Measurements from ENCODE around the gene LDAF1.
A peak's percentile ranks its signal among the peaks of the same experiment; 100 is the strongest.
"Not testable (repeated sequence)": the region's sequence is repeated elsewhere in the genome, so short reads cannot be mapped to it uniquely, and the experiment has no call there.

The LDAF1 gene

GRCh38 chr16:21158208-21159110 is at the start of gene LDAF1:
TSS of gene LDAF1 (plus strand) at chr16:21158674. CDS start at chr16:21161183, 2,509 bp downstream.
- H3K4me3 Mint-ChIP-seq = peak within 1 kb of the TSS; percentile 85 to 96
- H3K27ac Mint-ChIP-seq = peak within 1 kb of the TSS; percentile 68
- peaks cover 0 to 5% of the 10 kb centered on the region in 2 donors for H3K27me3 Mint-ChIP-seq
- peaks cover 16 to 31% of the 10 kb centered on the region in 2 donors for H3K4me1 Mint-ChIP-seq
- peaks cover 9 to 10% of the 10 kb centered on the region in 2 donors for H3K36me3 Mint-ChIP-seq
- DNase-seq = peak; percentile 65
- no peaks in the 10 kb centered on the region for H3K9me3 Mint-ChIP-seq
- peak; percentile 93 to 95 for ATAC-seq (replicated peaks)

DNA sequence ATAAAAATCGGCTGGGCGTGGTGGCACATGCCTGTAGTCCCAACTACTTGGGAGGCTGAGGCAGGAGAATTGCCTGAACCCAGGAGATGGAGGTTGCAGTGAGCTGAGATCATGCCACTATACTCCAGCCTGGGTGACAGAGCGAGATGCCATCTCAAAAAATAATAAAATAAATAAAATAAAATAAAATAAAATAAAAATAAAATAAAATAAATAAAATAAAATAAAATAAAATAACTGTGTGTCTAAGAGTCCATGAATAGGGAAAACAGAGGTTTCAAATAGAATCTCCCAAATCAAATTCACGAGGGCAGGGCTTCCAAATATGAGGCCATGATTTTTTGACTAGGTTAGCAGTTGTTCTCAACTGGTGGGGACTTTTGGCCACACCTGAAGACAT is 42.9 kb upstream of the LDAF1 start:
- Mint-ChIP-seq H3K9me3 (peaks cover 10 to 15% of the 10 kb centered on the region in 2 donors), H3K27me3 (peaks cover 10 to 11% of the 10 kb centered on the region in 2 donors), H3K27ac (peak overlapping the region; percentile 93), H3K36me3 (peaks cover 13 to 27% of the 10 kb centered on the region in 2 donors)
- not testable (repeated sequence) for H3K4me1 Mint-ChIP-seq; DNase-seq; ATAC-seq (replicated peaks); H3K4me3 Mint-ChIP-seq

- Mint-ChIP-seq H3K27me3 (peaks cover 10 to 11% of the 10 kb centered on the region in 2 donors), H3K36me3 (peaks cover 13 to 32% of the 10 kb centered on the region in 2 donors), H3K9me3 (peaks cover 10 to 15% of the 10 kb centered on the region in 2 donors), H3K27ac (peak overlapping the region; percentile 93), H3K4me1 (peaks cover 6 to 10% of the 10 kb centered on the region in 2 donors), H3K4me3 (peak overlapping the region; percentile 72 to 75)
- DNase-seq = peak; percentile 45
- ATAC-seq (replicated peaks) = peak; percentile 79 to 94
Observed at GRCh38 chr16:21116148-21116693, 42.3 kb upstream of the LDAF1 start.

DNA sequence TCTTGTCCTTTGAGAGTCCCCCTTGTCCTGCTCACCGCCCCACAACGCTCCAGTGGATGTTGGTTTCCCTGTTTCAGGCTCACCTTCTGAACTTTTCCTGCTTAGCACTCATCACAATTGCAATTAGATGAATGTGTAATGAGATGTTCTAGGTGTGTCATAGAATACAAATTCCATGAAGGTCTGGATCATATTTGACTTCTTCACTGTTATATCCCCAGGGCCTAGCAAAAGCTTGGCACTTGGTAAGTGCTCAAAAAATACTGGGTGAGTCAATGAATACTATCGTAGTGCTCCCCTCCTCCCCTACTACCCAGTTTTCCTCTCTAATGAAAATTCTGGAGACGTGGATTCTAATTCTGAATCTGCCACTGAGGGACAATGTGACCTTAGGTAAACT is 40.9 kb upstream of the LDAF1 start:
- Mint-ChIP-seq H3K27me3 (peaks cover 0 to 2% of the 10 kb centered on the region in 2 donors), H3K4me1 (peaks cover 6 to 10% of the 10 kb centered on the region in 2 donors), H3K36me3 (peaks cover 13 to 32% of the 10 kb centered on the region in 2 donors), H3K9me3 (peaks cover 10 to 15% of the 10 kb centered on the region in 2 donors), H3K27ac (no peak overlapping the region), H3K4me3 (no peak overlapping the region)
- ATAC-seq (replicated peaks) (no peak), DNase-seq (no peak)

DNA sequence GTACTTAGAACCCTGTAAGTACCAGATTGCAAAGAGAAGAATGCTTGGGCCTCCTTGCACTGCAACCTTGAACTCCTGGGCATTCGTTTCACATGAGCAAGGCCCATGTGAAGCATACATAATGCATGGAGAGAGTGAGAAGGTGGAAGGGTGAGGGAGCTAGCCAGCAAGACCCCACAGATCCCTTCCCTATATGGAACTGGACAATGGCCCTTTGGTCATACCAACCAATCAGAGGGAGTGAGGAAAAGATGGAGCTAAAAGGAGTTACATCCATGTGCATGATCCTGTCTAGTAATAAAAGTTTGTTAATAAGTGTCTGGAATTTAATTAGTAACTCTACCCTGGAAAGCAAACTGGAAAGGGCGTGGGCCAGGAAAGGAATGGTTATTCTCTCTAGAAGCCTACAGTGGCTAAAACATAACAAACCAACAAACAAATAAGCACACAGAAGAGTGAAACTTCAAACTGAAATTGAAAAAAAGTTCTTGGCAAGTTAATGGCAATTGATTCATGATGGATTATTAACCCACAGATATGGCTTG is 37.4 kb upstream of the LDAF1 start:
- DNase-seq (no peak), ATAC-seq (replicated peaks) (no peak)
- peaks cover 6 to 8% of the 10 kb centered on the region in 2 donors for H3K4me1 Mint-ChIP-seq
- peaks cover 10 to 13% of the 10 kb centered on the region in 2 donors for H3K9me3 Mint-ChIP-seq
- no peak overlapping the region for H3K4me3 Mint-ChIP-seq
- no peaks in the 10 kb centered on the region for H3K27me3 Mint-ChIP-seq
- no peak overlapping the region for H3K27ac Mint-ChIP-seq
- peaks cover 12 to 37% of the 10 kb centered on the region in 2 donors for H3K36me3 Mint-ChIP-seq

GRCh38 chr16:21125191-21125590 is 33.3 kb upstream of the LDAF1 start:
- ATAC-seq (replicated peaks) (no peak), DNase-seq (no peak)
- no peak overlapping the region for H3K27ac Mint-ChIP-seq
- peaks cover 2 to 15% of the 10 kb centered on the region in 2 donors for H3K36me3 Mint-ChIP-seq
- H3K9me3 Mint-ChIP-seq = no peaks in the 10 kb centered on the region
- H3K4me3 Mint-ChIP-seq = no peak overlapping the region
- H3K4me1 Mint-ChIP-seq = peaks cover 0 to 1% of the 10 kb centered on the region in 2 donors
- peaks cover 6 to 7% of the 10 kb centered on the region in 2 donors for H3K27me3 Mint-ChIP-seq

GRCh38 chr16:21126518-21126917 is 32.0 kb upstream of the LDAF1 start:
- H3K27me3 Mint-ChIP-seq = peaks cover 7 to 12% of the 10 kb centered on the region in 2 donors
- ATAC-seq (replicated peaks) = no peak
- H3K27ac Mint-ChIP-seq = no peak overlapping the region
- peaks cover 2 to 10% of the 10 kb centered on the region in 2 donors for H3K36me3 Mint-ChIP-seq
- no peak for DNase-seq
- no peak overlapping the region for H3K4me3 Mint-ChIP-seq
- H3K4me1 Mint-ChIP-seq = no peaks in the 10 kb centered on the region
- H3K9me3 Mint-ChIP-seq = no peaks in the 10 kb centered on the region

DNA sequence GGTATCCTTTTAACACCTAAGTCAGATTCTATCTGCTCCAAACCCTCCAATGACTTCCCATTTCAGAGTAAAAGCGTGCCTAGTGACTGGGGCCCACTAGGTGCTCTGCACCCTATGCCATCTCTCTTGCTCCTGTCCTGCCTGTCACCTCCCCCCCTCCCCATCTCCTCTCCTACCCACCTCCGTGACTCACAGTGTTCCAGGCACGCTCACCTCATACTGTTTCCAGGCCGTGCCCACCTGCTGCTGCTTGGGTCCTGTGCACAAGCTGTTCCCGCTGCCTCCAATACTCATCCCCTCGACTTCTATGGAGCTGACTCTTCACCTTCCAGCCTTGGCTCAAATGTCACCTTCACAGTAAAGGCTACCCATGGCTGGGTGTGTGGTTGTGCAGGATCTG is 29.5 kb upstream of the LDAF1 start:
- DNase-seq = no peak
- Mint-ChIP-seq H3K27ac (no peak overlapping the region), H3K4me3 (no peak overlapping the region), H3K36me3 (peaks cover 2 to 10% of the 10 kb centered on the region in 2 donors), H3K4me1 (no peaks in the 10 kb centered on the region), H3K9me3 (no peaks in the 10 kb centered on the region), H3K27me3 (peaks cover 7 to 12% of the 10 kb centered on the region in 2 donors)
- ATAC-seq (replicated peaks) = no peak

DNA sequence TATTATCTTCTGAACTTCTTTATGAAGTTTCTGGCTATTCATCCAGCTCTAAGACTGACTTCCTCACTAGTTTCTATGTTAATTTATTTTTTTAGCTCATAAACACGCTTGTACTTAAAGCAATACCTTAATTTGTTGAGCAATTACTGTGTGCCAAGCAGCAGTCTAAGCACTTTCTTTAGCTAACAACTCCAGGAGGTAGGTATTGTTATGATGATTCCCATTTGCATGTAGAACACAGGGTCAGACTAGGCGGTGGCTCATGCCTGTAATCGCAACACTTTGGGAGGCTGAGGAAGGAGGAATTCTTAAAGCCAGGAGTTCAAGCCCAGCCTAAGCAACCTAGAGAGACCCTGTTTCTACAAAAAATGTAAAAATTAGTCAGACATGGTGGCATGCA is 27.7 kb upstream of the LDAF1 start:
- Mint-ChIP-seq H3K4me3 (no peak overlapping the region), H3K27ac (no peak overlapping the region), H3K4me1 (no peaks in the 10 kb centered on the region), H3K27me3 (peaks cover 7 to 12% of the 10 kb centered on the region in 2 donors), H3K9me3 (no peaks in the 10 kb centered on the region), H3K36me3 (peaks cover 2 to 4% of the 10 kb centered on the region in 2 donors)
- ATAC-seq (replicated peaks) (no peak), DNase-seq (no peak)

GRCh38 chr16:21134053-21134452 is 24.4 kb upstream of the LDAF1 start:
- Mint-ChIP-seq H3K4me3 (no peak overlapping the region), H3K27me3 (peaks cover 8% of the 10 kb centered on the region in 2 donors), H3K27ac (no peak overlapping the region), H3K9me3 (no peaks in the 10 kb centered on the region), H3K36me3 (peaks cover 0 to 4% of the 10 kb centered on the region in 2 donors), H3K4me1 (no peaks in the 10 kb centered on the region)
- ATAC-seq (replicated peaks) (peak in 1 of 2 donors; percentile 14), DNase-seq (no peak)

DNA sequence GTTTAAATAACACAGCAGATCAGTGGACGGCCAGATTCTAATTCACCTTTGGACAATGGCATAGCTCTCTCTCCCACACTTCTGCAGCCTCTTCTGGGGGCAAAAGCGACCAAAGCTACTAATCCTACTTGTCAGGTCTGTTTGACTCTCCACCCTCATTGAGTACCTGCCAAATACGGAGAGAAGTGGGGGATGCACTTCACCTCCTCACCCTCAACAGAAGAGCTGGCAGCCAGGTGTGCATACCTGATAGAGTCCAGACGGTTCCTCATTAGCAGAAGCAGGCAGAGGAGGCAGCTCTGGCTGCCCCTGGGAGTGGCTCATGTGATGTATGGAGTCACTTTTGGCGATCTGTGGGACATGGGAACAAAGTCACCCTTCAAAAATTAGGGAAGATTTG is 12.7 kb upstream of the LDAF1 start:
- H3K4me3 Mint-ChIP-seq = no peak overlapping the region
- H3K4me1 Mint-ChIP-seq = peaks cover 5% of the 10 kb centered on the region in 2 donors
- H3K27me3 Mint-ChIP-seq = peaks cover 20 to 42% of the 10 kb centered on the region in 2 donors
- peaks cover 4 to 10% of the 10 kb centered on the region in 2 donors for H3K9me3 Mint-ChIP-seq
- H3K27ac Mint-ChIP-seq = no peak overlapping the region
- DNase-seq (no peak), ATAC-seq (replicated peaks) (no peak)
- peaks cover 0 to 6% of the 10 kb centered on the region in 2 donors for H3K36me3 Mint-ChIP-seq

DNA sequence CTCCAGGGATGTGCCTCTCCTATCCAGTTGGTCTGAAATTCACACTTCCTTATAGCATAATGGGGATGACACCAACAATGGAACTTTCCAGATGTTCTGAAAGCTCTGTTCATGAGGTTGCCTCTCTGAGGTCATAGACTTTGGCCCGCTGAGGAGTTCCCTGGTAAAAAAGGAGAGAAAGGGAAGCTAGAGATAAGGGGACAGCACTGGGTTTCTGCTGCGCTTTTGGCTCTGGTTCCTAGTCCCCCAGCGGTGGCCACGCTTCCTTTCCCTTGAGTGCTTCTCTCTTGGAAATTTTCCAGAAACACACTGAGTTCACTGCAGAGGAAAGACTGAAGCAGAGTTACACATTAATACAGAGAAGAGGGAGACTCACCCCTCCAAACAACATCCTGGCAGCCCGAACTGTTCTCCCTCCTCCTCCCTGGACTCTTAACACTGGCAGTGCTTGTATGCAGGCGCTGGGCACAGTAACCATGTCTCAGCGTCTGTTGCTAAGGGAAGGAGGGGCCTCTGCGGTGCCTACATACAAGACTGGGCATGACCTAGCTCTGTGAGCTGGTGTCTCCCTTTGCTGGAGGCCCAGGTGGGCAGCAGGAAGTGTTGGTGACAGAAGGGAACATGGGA is 8.0 kb upstream of the LDAF1 start, which contains the start of gene DNAH3:
Gene DNAH3, minus strand, starts transcription at position 472 of the 627 bp plus-strand sequence. CDS start 527 bp downstream, outside the sequence.
- ATAC-seq (replicated peaks) (peak in 1 of 2 donors; percentile 58), DNase-seq (no peak)
- Mint-ChIP-seq H3K36me3 (no peaks in the 10 kb centered on the region), H3K4me3 (no peak within 1 kb of the TSS), H3K9me3 (no peaks in the 10 kb centered on the region), H3K4me1 (peaks cover 6 to 8% of the 10 kb centered on the region in 2 donors), H3K27ac (no peak within 1 kb of the TSS), H3K27me3 (peaks cover 26 to 52% of the 10 kb centered on the region in 2 donors)

GRCh38 chr16:21152160-21153030 is 6.1 kb upstream of the LDAF1 start:
- not testable (repeated sequence) for H3K4me3 Mint-ChIP-seq; H3K36me3 Mint-ChIP-seq; ATAC-seq (replicated peaks); H3K27ac Mint-ChIP-seq; DNase-seq; H3K9me3 Mint-ChIP-seq
- Mint-ChIP-seq H3K27me3 (peaks cover 21 to 45% of the 10 kb centered on the region in 2 donors), H3K4me1 (peaks cover 9 to 13% of the 10 kb centered on the region in 2 donors)

All from stimulated activated naive B cell treated with anti-CD40 and anti-IgM and Interleukin-4, amounts not matched to agents 10 μg/mL and 1 μg/mL and 100 μg/mL, for 72 hours (primary cell).